Adrenal gland (tissue), 5 donors: Measurements from ENCODE around the gene SPARCL1.

Experiments
- POLR2A ChIP-seq, 2 donors: fragments of 450-650 bp; IDR thresholded peaks; one replicate each; pipeline ENCODE4 v1.6.1; 2017; ENCODE audit warnings: antibody characterized with exemption in 2 of 2, mild to moderate bottlenecking in 2 of 2, moderate library complexity in 1 of 2
- TF ChIP-seq, protein P1 (sequence below), 6 experiments: fragments of 450-650 bp in 4 of 6; fragments of 200-600 bp in 2 of 6; sonication (generic) in 1 of 6; IDR thresholded peaks; 1 replicate in 5 of 6; 2 replicates in 1 of 6; pipeline versions ENCODE4 v1.5.1 to v1.8.0; 2016 to 2021; ENCODE audit warnings: antibody characterized with exemption in 6 of 6, mild to moderate bottlenecking in 2 of 6, moderate library complexity in 1 of 6
- donor health status: DM: no; HTN: no; CAD: no.

DNA sequence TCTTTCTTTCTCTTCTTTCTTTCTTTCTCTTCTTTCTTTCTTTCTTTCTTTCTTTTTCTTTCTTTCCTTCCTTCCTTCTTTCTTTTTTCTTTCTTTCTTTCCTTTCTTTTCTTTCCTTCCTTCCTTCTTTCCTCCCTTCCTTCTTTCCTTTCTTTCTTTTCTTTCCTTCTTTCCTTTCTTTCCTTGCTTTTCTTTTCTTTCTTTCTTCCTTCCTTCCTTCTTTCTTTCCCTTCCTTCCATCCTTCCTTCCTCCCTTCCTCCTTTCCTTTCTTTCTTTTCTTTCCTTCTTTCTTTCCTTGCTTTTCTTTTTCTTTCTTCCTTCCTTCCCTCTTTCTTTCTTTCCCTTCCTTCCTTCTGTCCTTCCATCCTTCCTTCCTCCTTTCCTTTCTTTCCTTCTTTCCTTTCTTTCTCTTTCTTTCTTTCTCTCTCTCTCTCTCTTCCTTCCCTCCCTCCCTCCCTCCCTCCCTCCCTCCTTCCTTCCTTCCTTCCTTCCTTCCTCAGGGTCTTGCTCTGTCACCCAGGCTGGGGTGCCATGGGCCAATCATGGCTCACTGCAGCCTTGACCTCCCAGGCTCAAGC, 13.6 kb upstream of the SPARCL1 start:
- TF ChIP-seq POLR2A (IDR thresholded peaks at IDR 0.05): no peak
- TF ChIP-seq, protein P1, sequence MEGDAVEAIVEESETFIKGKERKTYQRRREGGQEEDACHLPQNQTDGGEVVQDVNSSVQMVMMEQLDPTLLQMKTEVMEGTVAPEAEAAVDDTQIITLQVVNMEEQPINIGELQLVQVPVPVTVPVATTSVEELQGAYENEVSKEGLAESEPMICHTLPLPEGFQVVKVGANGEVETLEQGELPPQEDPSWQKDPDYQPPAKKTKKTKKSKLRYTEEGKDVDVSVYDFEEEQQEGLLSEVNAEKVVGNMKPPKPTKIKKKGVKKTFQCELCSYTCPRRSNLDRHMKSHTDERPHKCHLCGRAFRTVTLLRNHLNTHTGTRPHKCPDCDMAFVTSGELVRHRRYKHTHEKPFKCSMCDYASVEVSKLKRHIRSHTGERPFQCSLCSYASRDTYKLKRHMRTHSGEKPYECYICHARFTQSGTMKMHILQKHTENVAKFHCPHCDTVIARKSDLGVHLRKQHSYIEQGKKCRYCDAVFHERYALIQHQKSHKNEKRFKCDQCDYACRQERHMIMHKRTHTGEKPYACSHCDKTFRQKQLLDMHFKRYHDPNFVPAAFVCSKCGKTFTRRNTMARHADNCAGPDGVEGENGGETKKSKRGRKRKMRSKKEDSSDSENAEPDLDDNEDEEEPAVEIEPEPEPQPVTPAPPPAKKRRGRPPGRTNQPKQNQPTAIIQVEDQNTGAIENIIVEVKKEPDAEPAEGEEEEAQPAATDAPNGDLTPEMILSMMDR (IDR thresholded peaks at IDR 0.05): no peak
